IMR-90 (cell line): ENCODE measurements around the gene NEIL1. TPM values are rescaled to one million over a fixed set of nuclear protein-coding genes. Genes with fewer than 3 reads are reported as not detected.

Experiments
- ATAC-seq: fragments of 200-7000 bp; cut with Tn5 transposase; 2 replicates; pipeline ENCODE4 v1.9.1; 2020; ENCODE audit warnings: low read depth, mild to moderate bottlenecking, moderate library complexity
- BruUV-seq: library from RNA; stranded (reverse); fragments of 400-500 nt; replicated peaks from 2 replicates; lab custom pipeline; 2021; lab: Mats Ljungman, UMichigan
- CTCF ChIA-PET: fragments of 300-600 bp; formaldehyde crosslinking; extraction: SDS; loops from one replicate; lab custom pipeline; 2021; ENCODE audit warnings: antibody characterized with exemption; lab: Yijun Ruan, JAX
- POLR2A ChIA-PET: fragments of 300-600 bp; sonication (Branson Sonifier 250); formaldehyde crosslinking; loops from one replicate; lab custom pipeline; 2022; ENCODE audit warnings: antibody characterized with exemption; ENCODE audit not compliant: unreplicated experiment; lab: Charles Lee
- DNase-seq: peaks from one replicate; pipeline ENCODE4 v3.0.0; 2013
- H2AFZ ChIP-seq: replicated peaks from 2 replicates; pipeline ENCODE3; 2013; ENCODE audit warnings: low read length, mild to moderate bottlenecking; ENCODE audit not compliant: poor library complexity
- H2AK5ac ChIP-seq: 2 replicates; pipeline ENCODE4 v1.6.1; 2013; ENCODE audit warnings: low read depth, low read length, inconsistent platforms
- H2AK9ac ChIP-seq: replicated peaks from 2 replicates; pipeline ENCODE3; 2013; ENCODE audit warnings: mild to moderate bottlenecking, low read depth, low read length, moderate library complexity; ENCODE audit not compliant: poor library complexity
- H2BK120ac ChIP-seq: 2 replicates; pipeline ENCODE4 v1.6.1; 2013; ENCODE audit warnings: low read depth, low read length, inconsistent platforms
- H2BK15ac ChIP-seq: 3 replicates; pipeline ENCODE4 v1.6.1; 2013; ENCODE audit warnings: low read depth, low read length, inconsistent platforms
- H2BK20ac ChIP-seq: 2 replicates; pipeline ENCODE4 v1.6.1; 2013; ENCODE audit warnings: low read depth, mild to moderate bottlenecking, inconsistent platforms, low read length, moderate library complexity
- H2BK5ac ChIP-seq: 2 replicates; pipeline ENCODE4 v1.6.1; 2013; ENCODE audit warnings: mild to moderate bottlenecking, low read depth, low read length, inconsistent platforms; ENCODE audit not compliant: poor library complexity, severe bottlenecking
- H3K14ac ChIP-seq: replicated peaks from 2 replicates; pipeline ENCODE4 v1.6.1; 2013; ENCODE audit warnings: low read depth, low read length, inconsistent platforms
- H3K18ac ChIP-seq: 2 replicates; pipeline ENCODE4 v1.6.1; 2013; ENCODE audit warnings: low read depth, low read length, control low read depth
- H3K23ac ChIP-seq: 2 replicates; pipeline ENCODE4 v1.6.1; 2013; ENCODE audit warnings: low read depth, low read length, inconsistent platforms
- H3K27ac ChIP-seq: 2 replicates; pipeline ENCODE4 v1.5.1; 2013; ENCODE audit warnings: mild to moderate bottlenecking, control low read depth, low read length; ENCODE audit not compliant: insufficient read depth
- H3K27me3 ChIP-seq: 2 replicates; pipeline ENCODE4 v1.6.1; 2013; ENCODE audit warnings: low read length; ENCODE audit not compliant: control insufficient read depth, insufficient read depth
- H3K36me3 ChIP-seq: 2 replicates; pipeline ENCODE4 v1.6.1; 2013; ENCODE audit warnings: low read length, mixed read lengths; ENCODE audit not compliant: control insufficient read depth, insufficient read depth
- H3K4ac ChIP-seq: 2 replicates; pipeline ENCODE4 v1.6.1; 2013; ENCODE audit warnings: low read depth, low read length, inconsistent platforms
- H3K4me1 ChIP-seq: 2 replicates; pipeline ENCODE4 v1.6.1; 2013; ENCODE audit warnings: low read length, mixed read lengths; ENCODE audit not compliant: control insufficient read depth, insufficient read depth
- H3K4me2 ChIP-seq: 2 replicates; pipeline ENCODE4 v1.6.1; 2013; ENCODE audit warnings: low read depth, mild to moderate bottlenecking, control low read depth, low read length, moderate library complexity
- H3K4me3 ChIP-seq: 2 replicates; pipeline ENCODE4 v1.5.1; 2013; ENCODE audit warnings: low read depth, mild to moderate bottlenecking, control low read depth, low read length, moderate library complexity; ENCODE audit not compliant: insufficient read depth
- H3K56ac ChIP-seq: 2 replicates; pipeline ENCODE4 v1.6.1; 2013; ENCODE audit warnings: low read length, inconsistent platforms; ENCODE audit not compliant: insufficient read depth; ENCODE audit errors: extremely low read depth
- H3K79me1 ChIP-seq, 2 experiments: 2 replicates each; pipeline ENCODE4 v1.6.1; 2013; ENCODE audit warnings: low read length in 2 of 2, inconsistent platforms in 1 of 2, low read depth in 1 of 2
- H3K9ac ChIP-seq: 2 replicates; pipeline ENCODE4 v1.6.1; 2013; ENCODE audit warnings: low read depth, low read length, control low read depth
- H3K9me1 ChIP-seq: 2 replicates; pipeline ENCODE4 v1.6.1; 2013; ENCODE audit warnings: low read length, inconsistent platforms; ENCODE audit not compliant: insufficient read depth
- H3K9me3 ChIP-seq: 2 replicates; pipeline ENCODE4 v1.6.1; 2013; ENCODE audit warnings: low read length; ENCODE audit not compliant: control insufficient read depth, insufficient read depth
- H4K20me1 ChIP-seq: 2 replicates; pipeline ENCODE4 v1.6.1; 2013; ENCODE audit warnings: low read length, inconsistent platforms; ENCODE audit not compliant: insufficient read depth
- H4K5ac ChIP-seq: 2 replicates; pipeline ENCODE4 v1.6.1; 2013; ENCODE audit warnings: mild to moderate bottlenecking, low read depth, low read length, control low read depth
- H4K8ac ChIP-seq, 2 experiments: 2 replicates each; pipeline ENCODE4 v1.6.1; 2013; ENCODE audit warnings: low read depth in 2 of 2, low read length in 2 of 2, control low read depth in 1 of 2, inconsistent platforms in 1 of 2
- H4K91ac ChIP-seq: 2 replicates; pipeline ENCODE4 v1.6.1; 2013; ENCODE audit warnings: low read depth, low read length, inconsistent platforms; ENCODE audit not compliant: insufficient read depth
- BHLHE40 ChIP-seq: fragments of 150-350 bp; IDR thresholded peaks from 2 replicates; pipeline ENCODE4 v1.6.1; 2016; ENCODE audit warnings: mild to moderate bottlenecking, low read depth, low read length
- CEBPB ChIP-seq: IDR thresholded peaks from 2 replicates; pipeline ENCODE4 v1.6.1; 2012; ENCODE audit warnings: low read depth, low read length, improper control_type of control experiment
- CHD1 ChIP-seq: IDR thresholded peaks from 2 replicates; pipeline ENCODE4 v1.6.1; 2012; ENCODE audit warnings: low read depth, low read length, improper control_type of control experiment
- CTCF ChIP-seq: conservative IDR thresholded peaks from 2 replicates; pipeline ENCODE4 v1.5.1; 2012; ENCODE audit warnings: mild to moderate bottlenecking, low read depth, low read length, improper control_type of control experiment
- ELK1 ChIP-seq: fragments of 150-350 bp; IDR thresholded peaks from 2 replicates; pipeline ENCODE4 v1.6.1; 2016; ENCODE audit warnings: low read depth, mild to moderate bottlenecking, low read length, moderate library complexity, borderline replicate concordance
- FOS ChIP-seq: fragments of 150-350 bp; IDR thresholded peaks from 2 replicates; pipeline ENCODE4 v1.6.1; 2016; ENCODE audit warnings: low read depth, low read length
- MAFK ChIP-seq: IDR thresholded peaks from 2 replicates; pipeline ENCODE4 v1.6.1; 2012; ENCODE audit warnings: low read depth, low read length, improper control_type of control experiment
- MAZ ChIP-seq: IDR thresholded peaks from 2 replicates; pipeline ENCODE4 v1.6.1; 2012; ENCODE audit warnings: low read depth, mild to moderate bottlenecking, low read length, improper control_type of control experiment, moderate library complexity, borderline replicate concordance
- MXI1 ChIP-seq: IDR thresholded peaks from 2 replicates; pipeline ENCODE4 v1.6.1; 2012; ENCODE audit warnings: low read depth, mild to moderate bottlenecking, low read length, moderate library complexity, borderline replicate concordance
- NFE2L2 ChIP-seq: fragments of 150-350 bp; IDR thresholded peaks from 2 replicates; pipeline ENCODE4 v1.6.1; 2016; ENCODE audit warnings: low read depth, mild to moderate bottlenecking, low read length
- POLR2A ChIP-seq: IDR thresholded peaks from 2 replicates; pipeline ENCODE4 v1.6.1; 2012; ENCODE audit warnings: mild to moderate bottlenecking, low read depth, low read length
- RAD21 ChIP-seq: IDR thresholded peaks from 2 replicates; pipeline ENCODE4 v1.6.1; 2012; ENCODE audit warnings: low read length, improper control_type of control experiment
- RCOR1 ChIP-seq: IDR thresholded peaks from 2 replicates; pipeline ENCODE4 v1.6.1; 2012; ENCODE audit warnings: mild to moderate bottlenecking, low read length, improper control_type of control experiment; ENCODE audit not compliant: insufficient replicate concordance
- RFX5 ChIP-seq: IDR thresholded peaks from 2 replicates; pipeline ENCODE4 v1.8.0; 2012; ENCODE audit warnings: low read depth, mild to moderate bottlenecking, low read length, moderate library complexity
- SMC3 ChIP-seq: fragments of 150-350 bp; IDR thresholded peaks from 2 replicates; pipeline ENCODE4 v1.6.1; 2016; ENCODE audit warnings: low read depth, mild to moderate bottlenecking, antibody characterized with exemption, low read length, moderate library complexity
- USF2 ChIP-seq: fragments of 150-350 bp; IDR thresholded peaks from 2 replicates; pipeline ENCODE4 v1.6.1; 2017; ENCODE audit warnings: mild to moderate bottlenecking, antibody characterized with exemption, low read length, low read depth
- WGBS, 2 experiments: methylation state at CpG; one replicate each; pipeline versions ENCODE4 v1.1.5 to v1.1.7; 2013; ENCODE audit warnings: missing lambda C conversion rate in 2 of 2; ENCODE audit not compliant: insufficient read length in 1 of 2; ENCODE audit errors: extremely low coverage in 2 of 2; 5-methylcytosine and 5-hydroxymethylcytosine counted together
- dilution Hi-C: fragments of 300-500 bp; cut with HindIII; formaldehyde crosslinking; loops from one replicate; pipeline ENCODE4 v1.14.3; 2018; ENCODE audit warnings: low sequenced_read_pairs; ENCODE audit not compliant: unreplicated experiment
- in situ Hi-C: fragments of 300-500 bp; cut with MboI; formaldehyde crosslinking; loops from 3 replicates; pipeline ENCODE4 v1.14.3; 2019; ENCODE audit warnings: low sequenced_read_pairs, inconsistent platforms, mixed read lengths
- intact Hi-C: fragments of 100-400 bp; cut with micrococcal nuclease; formaldehyde crosslinking; loops from 2 replicates; pipeline ENCODE4 v1.10.0; 2022
- polyA plus RNA-seq, 3 experiments: library from polyadenylated mRNA; depleted of rRNA; stranded (reverse); fragments of >200 nt; gene quantifications; 2 replicates each; pipeline ENCODE4 v1.2.3, GENCODE V29; 2012; ENCODE audit warnings: low replicate concordance in 1 of 3
- total RNA-seq: library from RNA; depleted of rRNA; stranded (reverse); fragments of >200 nt; gene quantifications from 2 replicates; pipeline ENCODE4 v1.2.3, GENCODE V29; 2012

The NEIL1 gene
- total and polyA plus RNA-seq, 2 of the 4 experiments (the other 2 are of a cell fraction): 1.1 to 3.6 TPM

GRCh38 chr15:75321711-75322110 is 25.1 kb upstream of the NEIL1 start:
- no peak overlapping the region for H3K56ac ChIP-seq
- H3K23ac ChIP-seq: no peak overlapping the region
- H2BK5ac ChIP-seq: no peak overlapping the region
- no peaks in the 10 kb centered on the region for H3K9me1 ChIP-seq
- CTCF ChIA-PET: no interaction called here
- intact Hi-C loops: no loop called here
- no TSS peak for BruUV-seq
- no peak overlapping the region for H4K91ac ChIP-seq
- no peaks in the 10 kb centered on the region for H3K79me1 ChIP-seq
- H3K9ac ChIP-seq: no peak overlapping the region
- in situ Hi-C loops: no loop called here
- peaks cover 27% of the 10 kb centered on the region for H3K27me3 ChIP-seq
- H2BK15ac ChIP-seq: no peak overlapping the region
- no peak overlapping the region for H2BK20ac ChIP-seq
- H4K5ac ChIP-seq: no peak overlapping the region
- no peaks in the 10 kb centered on the region for H3K36me3 ChIP-seq
- no peak overlapping the region for H3K4me3 ChIP-seq
- no peak overlapping the region for H3K4me2 ChIP-seq
- H3K4ac ChIP-seq: no peak overlapping the region
- H2BK120ac ChIP-seq: no peak overlapping the region
- DNase-seq (no peak), ATAC-seq (no peak)
- 75 to 99% methylated on average over 4 to 6 of the region's 6 CpGs for WGBS, 2 experiments
- POLR2A ChIA-PET: no interaction called here
- H4K20me1 ChIP-seq: no peaks in the 10 kb centered on the region
- no peak overlapping the region for H3K14ac ChIP-seq
- no peak overlapping the region for H3K27ac ChIP-seq
- no peaks in the 10 kb centered on the region for H3K4me1 ChIP-seq
- dilution Hi-C loops: no loop called here
- no peak overlapping the region for H2AFZ ChIP-seq
- TF ChIP-seq CEBPB (no peak), MAFK (no peak), NFE2L2 (no peak), CTCF (no peak), SMC3 (no peak), ELK1 (no peak), CHD1 (no peak), BHLHE40 (no peak), RFX5 (no peak), RAD21 (no peak), RCOR1 (no peak), FOS (no peak), USF2 (no peak), POLR2A (no peak), MAZ (no peak), MXI1 (no peak)
- no peak overlapping the region for H2AK5ac ChIP-seq
- H2AK9ac ChIP-seq: no peak overlapping the region
- H3K9me3 ChIP-seq: no peaks in the 10 kb centered on the region
- no peak overlapping the region for H4K8ac ChIP-seq
- no peak overlapping the region for H3K18ac ChIP-seq
